ENCODE data around the gene SLC9A3.

Gene SLC9A3

DNA sequence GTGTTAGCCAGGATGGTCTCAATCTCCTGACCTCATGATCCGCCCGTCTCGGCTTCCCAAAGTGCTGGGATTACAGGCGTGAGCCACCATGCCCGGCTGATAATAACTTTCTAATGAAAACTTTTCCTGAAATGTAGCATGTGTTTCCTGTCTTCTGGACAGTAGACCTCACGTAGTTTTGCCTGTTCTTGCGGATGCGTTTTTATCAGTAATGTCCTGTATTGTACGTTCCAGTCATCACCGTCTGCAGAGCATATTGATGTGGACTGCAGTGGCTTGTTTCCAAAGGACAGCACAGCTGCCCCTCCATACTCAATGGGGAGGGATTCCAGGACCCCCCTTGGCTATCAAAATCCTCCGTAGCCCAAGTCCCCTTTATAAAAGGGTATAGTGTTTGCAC, 68.4 kb downstream of the SLC9A3 start:
- DNase-seq, result no peak

DNA sequence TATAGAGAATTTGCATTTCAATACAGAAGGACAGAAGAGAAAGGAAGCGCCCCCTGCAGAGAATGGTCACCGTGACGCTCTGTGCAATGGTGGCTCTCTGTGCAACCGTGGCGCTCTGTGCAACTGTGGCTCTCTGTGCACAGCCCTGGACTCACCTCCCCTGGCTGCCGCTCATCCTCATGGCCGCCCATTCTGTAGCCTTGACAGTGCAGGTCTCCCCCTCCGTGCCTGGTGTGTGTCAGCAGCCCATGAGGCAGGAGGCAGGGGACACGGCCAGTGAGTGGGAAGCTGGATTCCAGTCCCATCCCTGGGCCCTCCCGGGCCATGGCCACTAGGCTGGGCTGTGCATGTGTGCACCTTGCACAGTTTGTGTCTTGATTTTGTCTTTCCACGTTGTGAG, 69.3 kb downstream of the SLC9A3 start:
- no peak for DNase-seq

- no peak for DNase-seq
Observed at GRCh38 chr5:453725-454481, 70.3 kb downstream of the SLC9A3 start.

DNA sequence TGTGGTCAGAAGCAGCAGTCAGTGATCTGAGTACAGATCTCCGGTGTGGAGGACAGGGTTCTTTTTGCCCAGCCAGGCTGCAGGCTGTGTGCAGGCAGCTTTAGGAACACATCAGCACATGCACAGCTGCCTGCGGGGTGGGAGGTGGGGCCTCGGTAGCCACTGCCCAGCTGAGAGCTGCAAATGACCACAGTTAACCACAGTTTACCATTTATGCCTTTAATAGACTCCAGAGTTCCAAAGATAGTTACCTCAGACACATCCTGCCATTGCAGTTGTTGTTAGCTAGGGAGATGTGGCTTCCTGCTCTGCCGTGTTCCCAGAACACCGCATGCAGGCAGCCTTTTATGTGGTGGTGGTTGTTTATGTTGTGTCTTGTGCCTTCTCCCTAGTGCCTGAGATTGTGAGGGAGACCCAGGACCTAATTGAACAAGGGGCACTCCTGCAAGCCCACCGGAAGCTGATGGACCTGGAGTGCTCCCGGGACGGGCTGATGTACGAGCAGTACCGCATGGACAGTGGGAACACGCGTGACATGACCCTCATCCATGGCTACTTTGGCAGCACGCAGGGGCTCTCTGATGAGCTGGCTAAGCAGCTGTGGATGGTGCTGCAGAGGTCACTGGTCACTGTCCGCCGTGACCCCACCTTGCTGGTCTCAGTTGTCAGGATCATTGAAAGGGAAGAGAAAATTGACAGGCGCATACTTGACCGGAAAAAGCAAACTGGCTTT, 71.1 kb downstream of the SLC9A3 start:
- DNase-seq, result no peak

DNA sequence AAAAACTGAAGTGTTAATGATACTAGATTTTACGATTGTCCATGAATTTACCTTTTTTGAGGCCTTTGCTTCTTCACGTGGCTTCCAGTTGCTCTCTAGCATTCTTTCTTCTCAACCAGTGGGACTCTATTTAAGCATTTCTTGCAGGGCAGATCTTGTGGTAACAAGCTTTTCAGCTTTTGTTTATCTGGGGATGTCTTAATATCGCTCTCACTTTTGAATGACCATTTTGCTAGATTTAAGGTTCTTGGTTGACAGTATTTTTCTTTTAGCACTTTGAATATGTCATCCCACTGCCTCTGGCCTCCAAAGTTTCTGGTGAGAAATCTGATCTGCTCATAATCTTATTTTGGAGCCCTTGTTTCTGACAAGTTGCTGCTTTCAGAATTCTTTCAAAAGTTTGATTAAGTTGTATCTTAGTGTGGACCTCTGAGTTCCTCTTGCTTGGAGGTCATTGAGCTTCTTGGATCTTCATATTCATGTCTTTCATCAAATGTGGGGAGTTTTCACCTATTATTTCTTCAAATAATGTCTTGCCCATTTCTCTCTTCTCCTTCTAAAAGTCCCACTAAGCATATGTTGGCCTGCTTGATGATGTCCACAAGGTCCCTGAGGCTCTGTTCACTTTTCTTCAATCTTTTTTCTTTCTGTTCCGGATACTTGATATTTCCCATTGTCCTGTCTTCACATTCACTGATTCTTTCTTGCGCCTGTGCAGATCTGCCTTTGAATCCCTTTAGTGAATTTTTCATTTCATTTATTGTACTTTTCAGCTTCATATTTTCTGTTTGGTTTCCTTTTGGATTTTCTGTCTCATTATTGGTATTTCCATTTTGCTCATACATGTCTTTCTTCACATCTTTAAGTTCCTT, 72.4 kb downstream of the SLC9A3 start:
- DNase-seq, result no peak

GRCh38 chr5:449151-449550, 75.1 kb downstream of the SLC9A3 start:
- DNase-seq, result no peak

- DNase-seq, result no peak
Observed at GRCh38 chr5:448766-449090, 75.5 kb downstream of the SLC9A3 start.

GRCh38 chr5:448061-448765, 76.0 kb downstream of the SLC9A3 start:
- no peak for DNase-seq

DNA sequence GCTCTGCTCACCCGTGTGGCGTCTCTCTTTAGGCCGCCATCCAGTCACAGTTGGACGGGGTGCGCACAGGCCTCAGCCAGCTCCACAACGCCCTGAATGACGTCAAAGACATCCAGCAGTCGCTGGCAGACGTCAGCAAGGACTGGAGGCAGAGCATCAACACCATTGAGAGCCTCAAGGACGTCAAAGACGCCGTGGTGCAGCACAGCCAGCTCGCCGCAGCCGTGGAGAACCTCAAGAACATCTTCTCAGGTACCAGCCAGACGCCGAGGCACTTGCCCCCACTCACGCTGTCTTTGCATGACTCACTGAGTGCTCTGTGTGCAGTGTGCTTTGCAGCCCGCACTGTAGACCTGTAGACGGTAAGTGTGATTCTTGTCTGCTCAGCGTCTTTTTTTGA, 76.7 kb downstream of the SLC9A3 start:
- DNase-seq, result no peak

GRCh38 chr5:446883-447263, 77.4 kb downstream of the SLC9A3 start:
- DNase-seq, result no peak

DNA sequence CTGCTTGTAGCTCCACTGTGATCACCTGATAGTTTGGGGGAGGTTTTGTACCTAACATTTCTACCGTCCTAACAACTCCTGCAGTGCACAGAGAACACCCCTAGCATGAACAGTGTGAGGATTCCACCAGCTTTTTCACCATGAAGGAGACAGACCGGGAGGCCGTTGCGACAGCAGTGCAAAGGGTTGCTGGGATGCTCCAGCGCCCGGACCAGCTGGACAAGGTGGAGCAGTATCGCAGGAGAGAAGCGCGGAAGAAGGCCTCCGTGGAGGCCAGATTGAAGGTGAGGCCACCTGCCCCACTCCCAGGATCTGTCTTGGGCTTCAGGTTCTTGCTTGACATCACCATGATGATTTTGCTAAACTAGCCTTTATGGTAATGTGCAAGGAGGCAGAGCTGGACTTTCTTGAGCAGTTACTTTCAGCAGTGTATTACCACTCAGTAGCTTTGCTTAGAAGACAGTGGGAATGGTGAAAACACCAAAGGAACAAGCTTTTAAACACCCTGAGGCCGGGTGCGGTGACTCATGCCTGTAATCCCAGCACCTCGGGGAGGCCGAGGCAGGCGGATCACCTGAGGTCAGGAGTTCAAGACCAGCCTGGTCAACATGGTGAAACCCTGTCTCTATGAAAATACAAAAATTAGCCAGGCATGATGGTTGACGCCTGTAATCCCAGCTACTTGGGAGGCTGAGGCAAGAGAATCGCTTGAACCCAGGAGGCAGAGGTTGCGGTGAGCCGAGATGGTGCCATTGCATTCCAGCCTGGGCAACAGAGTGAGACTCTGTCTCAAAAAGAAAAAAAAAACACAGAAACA, 78.0 kb downstream of the SLC9A3 start:
- no peak for DNase-seq

DNA sequence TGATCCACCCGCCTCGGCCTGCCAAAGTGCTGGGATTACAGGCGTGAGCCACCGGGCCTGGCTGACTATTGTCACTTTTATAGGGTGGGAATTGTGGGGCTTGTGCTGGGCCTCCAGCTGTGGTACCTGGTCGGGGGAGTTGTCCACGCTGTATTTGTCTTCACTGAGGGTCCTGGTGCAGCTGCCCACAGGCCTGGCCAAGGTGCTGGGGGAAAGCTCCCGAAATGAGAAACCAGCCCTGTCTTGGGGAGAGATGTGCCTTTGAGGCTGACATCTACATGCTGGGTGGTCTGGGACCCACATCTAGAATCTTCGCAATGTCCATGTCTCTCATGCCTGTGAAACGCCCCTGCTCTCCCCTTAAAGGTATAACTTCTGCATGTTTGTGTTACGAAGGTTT, 78.7 kb downstream of the SLC9A3 start:
- DNase-seq, result no peak

GRCh38 chr5:444226-444625, 80.0 kb downstream of the SLC9A3 start:
- no peak for DNase-seq

DNA sequence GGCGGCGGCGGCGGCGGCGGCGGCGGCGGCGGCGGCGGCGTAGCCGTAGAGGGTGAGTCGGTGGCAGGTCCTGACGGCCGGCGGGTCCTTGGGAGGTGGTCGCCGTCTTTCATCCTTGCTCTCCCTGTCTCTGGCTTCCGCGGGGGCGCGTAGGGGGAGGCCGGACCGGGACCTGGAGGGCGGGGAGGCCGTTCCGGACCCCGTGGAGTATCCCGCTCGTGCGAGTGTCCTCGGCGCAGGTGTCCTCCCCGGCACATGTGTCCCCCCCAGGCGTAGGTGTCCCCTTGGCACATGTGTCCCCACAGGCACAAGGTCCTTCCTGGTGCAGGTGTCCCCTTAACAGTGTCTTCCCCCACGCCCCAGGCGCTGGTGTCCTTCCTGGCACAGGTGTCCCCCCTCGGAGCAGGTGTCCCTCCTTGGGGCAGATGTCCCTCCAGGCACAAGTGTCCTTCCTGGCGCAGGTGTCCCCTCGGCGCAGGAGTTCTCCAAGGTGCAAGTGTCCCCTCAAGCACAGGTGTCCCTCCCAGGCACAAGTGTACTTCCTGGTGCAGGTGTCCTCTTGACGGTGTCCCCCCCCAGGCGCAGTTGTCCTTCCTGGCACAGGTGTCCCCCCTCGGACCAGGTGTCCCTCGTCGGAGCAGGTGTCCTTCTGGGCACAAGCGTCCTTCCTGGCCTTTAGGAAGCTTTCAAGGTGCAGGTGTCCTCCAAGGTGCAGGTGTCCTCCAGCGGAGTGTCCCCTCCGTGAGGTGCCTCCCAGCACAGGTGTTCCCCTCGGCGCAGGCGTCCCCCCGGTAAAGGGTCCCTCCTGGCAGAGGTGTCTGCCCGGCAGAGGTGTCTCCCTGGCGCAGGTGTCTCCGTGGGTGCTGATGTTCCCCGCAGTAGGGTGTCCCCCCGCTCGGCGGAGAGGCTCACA, 80.8 kb downstream of the SLC9A3 start:
- no peak for DNase-seq

DNA sequence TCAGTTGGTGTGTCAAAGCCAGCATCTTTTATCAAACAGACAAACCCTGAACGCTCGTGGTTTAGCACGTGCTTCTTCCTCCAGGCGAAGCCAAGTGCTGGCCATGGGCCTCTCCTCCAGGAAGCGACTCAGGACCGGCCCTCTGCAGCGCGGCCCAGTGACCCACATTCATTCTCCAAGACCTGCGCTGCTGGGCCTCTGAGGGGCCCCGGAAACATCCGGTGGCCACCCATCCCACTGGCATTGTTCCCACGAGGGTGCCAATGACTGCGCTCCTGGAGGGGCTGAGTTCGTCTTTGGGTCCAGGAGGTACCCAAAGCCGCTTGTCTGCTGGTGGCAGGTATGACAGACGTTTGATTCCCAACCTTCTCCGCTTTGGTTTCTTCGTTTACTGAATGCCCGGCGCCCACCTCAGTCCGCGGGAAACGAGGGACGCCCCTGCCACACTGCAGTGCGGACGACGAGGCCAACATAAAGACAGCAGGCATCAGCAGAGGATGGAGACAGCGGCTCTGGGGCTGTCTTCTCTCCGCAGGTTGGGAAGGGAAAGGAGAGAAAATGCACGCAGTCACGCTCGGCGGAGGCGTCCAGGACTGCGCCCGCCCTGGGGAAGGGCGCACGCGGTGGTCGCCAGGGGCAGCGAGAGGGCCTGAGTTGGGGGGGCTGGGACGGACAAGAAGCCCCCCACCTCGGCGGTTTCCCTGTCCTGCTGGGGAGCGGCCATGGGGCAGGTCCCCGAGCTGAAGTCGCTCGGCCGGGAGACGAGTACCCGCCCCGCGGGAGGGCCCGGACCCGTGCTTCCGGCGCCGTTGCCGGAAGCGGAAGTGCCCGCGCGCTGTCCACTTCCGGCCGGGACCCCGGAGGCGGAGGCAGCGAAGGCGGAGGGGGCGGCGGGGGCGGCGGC, 81.7 kb downstream of the SLC9A3 start, which contains the start of gene EXOC3:
EXOC3 (plus strand) TSS at position 842 of the 904 bp plus-strand sequence. CDS start 3,030 bp downstream, outside the sequence.
- DNase-seq, result peak; percentile 69 to 75

DNA sequence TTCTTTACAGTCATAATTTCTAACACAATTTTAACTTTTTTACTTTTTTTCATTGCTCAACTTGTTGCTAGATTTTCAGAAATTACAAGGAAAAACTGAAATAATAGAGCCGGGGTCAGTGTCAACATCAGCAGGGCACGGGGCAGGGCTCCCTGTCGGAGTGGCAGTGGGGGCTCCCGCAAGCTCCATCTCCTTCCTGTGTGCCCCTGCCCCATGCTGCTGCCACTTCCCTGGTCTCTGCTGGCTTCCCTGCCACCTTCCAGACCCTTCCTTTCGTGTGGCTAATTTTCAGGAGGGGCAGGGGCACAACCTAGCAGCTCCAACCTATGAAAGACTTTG, 82.3 kb downstream of the SLC9A3 start:
- no peak for DNase-seq

- DNase-seq, result no peak
Observed at GRCh38 chr5:440401-441201, 83.6 kb downstream of the SLC9A3 start.

GRCh38 chr5:439636-440035, 84.6 kb downstream of the SLC9A3 start:
- no peak for DNase-seq

DNA sequence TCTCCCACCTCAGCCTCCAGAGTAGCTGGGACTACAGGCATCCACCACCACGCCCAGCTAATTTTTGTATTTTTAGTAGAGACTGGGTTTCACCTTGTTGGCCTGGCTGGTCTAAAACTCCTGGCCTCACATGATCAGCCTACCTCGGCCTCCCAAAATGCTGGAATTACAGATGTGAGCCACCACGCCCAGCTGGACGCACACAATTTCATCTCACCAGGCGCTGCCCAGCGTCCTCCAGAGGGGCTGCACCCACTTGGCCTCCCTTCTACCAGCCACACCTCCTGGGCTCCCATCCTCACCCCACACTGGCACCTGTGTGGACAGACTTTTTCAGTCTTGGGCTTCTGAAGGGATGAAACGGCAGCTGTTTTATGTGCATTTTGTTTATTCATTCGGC, 85.1 kb downstream of the SLC9A3 start:
- DNase-seq, result no peak

All from activated CD4-positive, alpha-beta T cell treated with anti-CD3 and anti-CD28 coated beads for 4 hours (primary cell).